HepG2 (cell line): Measurements from ENCODE around the gene PMM2. TPM values are rescaled to one million over a fixed set of nuclear protein-coding genes. Genes with fewer than 3 reads are reported as not detected.
A peak's percentile ranks its signal among the peaks of the same experiment; 100 is the strongest.

ENCODE experiments used
- CREBL2 ChIP-seq: sonication (generic); formaldehyde crosslinking; IDR thresholded peaks from 2 replicates; pipeline ENCODE4 v1.8.1; 2023; ENCODE audit warnings: missing genetic modification reagents, mild to moderate bottlenecking, borderline replicate concordance
- DPF2 ChIP-seq: sonication (generic); formaldehyde crosslinking; IDR thresholded peaks from 2 replicates; pipeline ENCODE4 v1.4.0; 2020; ENCODE audit warnings: mild to moderate bottlenecking, low read depth, missing genetic modification reagents, borderline replicate concordance
- FOXP4 ChIP-seq: sonication (generic); formaldehyde crosslinking; IDR thresholded peaks from 2 replicates; pipeline ENCODE4 v1.4.0; 2020; ENCODE audit warnings: missing genetic modification reagents
- GTF2F1 ChIP-seq: fragments of 150-350 bp; IDR thresholded peaks from 2 replicates; pipeline ENCODE4 v1.6.1; 2014; ENCODE audit warnings: low read length
- LRRFIP1 ChIP-seq: sonication (generic); formaldehyde crosslinking; conservative IDR thresholded peaks from 2 replicates; pipeline ENCODE4 v1.4.0; 2020; ENCODE audit warnings: missing genetic modification reagents
- MAFK ChIP-seq, 2 experiments: IDR thresholded peaks in 1 of 2; conservative IDR thresholded peaks in 1 of 2; 2 replicates each; pipeline ENCODE4 v1.6.1; 2011; ENCODE audit warnings: improper control_type of control experiment in 2 of 2, low read length in 2 of 2
- MIER3 ChIP-seq: IDR thresholded peaks from 2 replicates; pipeline ENCODE4 v1.6.1; 2016; ENCODE audit warnings: missing compliant biosample characterization, borderline replicate concordance
- NFKB2 ChIP-seq: sonication (generic); formaldehyde crosslinking; IDR thresholded peaks from 2 replicates; pipeline ENCODE4 v1.4.0; 2020; ENCODE audit warnings: missing genetic modification reagents, borderline replicate concordance
- PAWR ChIP-seq: sonication (generic); formaldehyde crosslinking; IDR thresholded peaks from 2 replicates; pipeline ENCODE4 v1.4.0; 2020; ENCODE audit warnings: missing genetic modification reagents, mild to moderate bottlenecking, borderline replicate concordance
- PRPF4 ChIP-seq: fragments of 200-400 bp; formaldehyde crosslinking; IDR thresholded peaks from 2 replicates; pipeline ENCODE4 v1.6.1; 2016; ENCODE audit warnings: low read length, low read depth; ENCODE audit not compliant: poor library complexity, severe bottlenecking
- RBFOX2 ChIP-seq: fragments of 200-400 bp; formaldehyde crosslinking; IDR thresholded peaks from 2 replicates; pipeline ENCODE4 v1.6.1; 2017; ENCODE audit warnings: low read depth, mild to moderate bottlenecking, low read length
- RBM39 ChIP-seq: fragments of 200-400 bp; formaldehyde crosslinking; IDR thresholded peaks from one replicate; pipeline ENCODE4 v1.6.1; 2018; ENCODE audit warnings: antibody characterized with exemption, mild to moderate bottlenecking, low read depth, low read length; ENCODE audit not compliant: poor library complexity, severe bottlenecking
- RXRB ChIP-seq: IDR thresholded peaks from 2 replicates; pipeline ENCODE4 v1.6.1; 2016; ENCODE audit warnings: borderline replicate concordance, missing genetic modification reagents, missing compliant biosample characterization
- SCMH1 ChIP-seq: sonication (generic); formaldehyde crosslinking; IDR thresholded peaks from 2 replicates; pipeline ENCODE4 v1.9.0; 2021; ENCODE audit warnings: missing genetic modification reagents, mild to moderate bottlenecking, borderline replicate concordance
- SMARCC2 ChIP-seq: fragments of 450-650 bp; IDR thresholded peaks from 2 replicates; pipeline ENCODE4 v1.6.1; 2017; ENCODE audit warnings: antibody characterized with exemption, mild to moderate bottlenecking
- SP4 ChIP-seq: sonication (generic); formaldehyde crosslinking; IDR thresholded peaks from 2 replicates; pipeline ENCODE4 v1.8.1; 2023; ENCODE audit warnings: mild to moderate bottlenecking, missing genetic modification reagents
- TMF1 ChIP-seq: sonication (generic); formaldehyde crosslinking; IDR thresholded peaks from 2 replicates; pipeline ENCODE4 v1.8.1; 2022; ENCODE audit warnings: low read depth, missing genetic modification reagents
- ZNF225 ChIP-seq: sonication (generic); formaldehyde crosslinking; IDR thresholded peaks from 2 replicates; pipeline ENCODE4 v1.4.0; 2020; ENCODE audit warnings: mild to moderate bottlenecking, missing genetic modification reagents
- ZNF333 ChIP-seq: sonication (generic); formaldehyde crosslinking; IDR thresholded peaks from 2 replicates; pipeline ENCODE4 v1.4.0; 2020; ENCODE audit warnings: mild to moderate bottlenecking, missing genetic modification reagents, borderline replicate concordance
- ZNF33A ChIP-seq: sonication (generic); formaldehyde crosslinking; IDR thresholded peaks from 2 replicates; pipeline ENCODE4 v1.5.1; 2020; ENCODE audit warnings: missing genetic modification reagents, mild to moderate bottlenecking, moderate library complexity, borderline replicate concordance
- ZSCAN25 ChIP-seq: sonication (generic); formaldehyde crosslinking; IDR thresholded peaks from 2 replicates; pipeline ENCODE4 v1.8.0; 2022; ENCODE audit warnings: mild to moderate bottlenecking, missing genetic modification reagents
- polyA plus RNA-seq, 8 experiments: library from polyadenylated mRNA; depleted of rRNA in 3 of 8; stranded (reverse) in 7 of 8; unstranded in 1 of 8; fragments of >200 nt; fragmentation: Illumina TruSeq in 4 of 8; extraction: Trizol in 4 of 8; gene quantifications; 2 replicates each; pipeline versions ENCODE4 v1.2.1 to v1.2.3, GENCODE V29; 2011 to 2016; ENCODE audit warnings: low read depth in 4 of 8, missing spikeins in 1 of 8, mixed read lengths in 1 of 8; ENCODE audit not compliant: insufficient read depth in 1 of 8
- total RNA-seq, 5 experiments: library from RNA; depleted of rRNA; stranded (reverse); fragments of >200 nt; fragmentation: Illumina TruSeq; extraction: Trizol; gene quantifications; 2 replicates each; pipeline ENCODE4 v1.2.3, GENCODE V29; 2016; ENCODE audit warnings: low read depth in 1 of 5
- TF ChIP-seq, protein P1 (sequence below): sonication (generic); formaldehyde crosslinking; IDR thresholded peaks from 2 replicates; pipeline ENCODE4 v1.4.0; 2020; ENCODE audit warnings: missing genetic modification reagents, borderline replicate concordance

Gene PMM2
- total and polyA plus RNA-seq, 2 of the 13 experiments (the other 11 are each of a cell fraction or from before 2014, with no cell fraction given) = 52.2 to 93.7 TPM

DNA sequence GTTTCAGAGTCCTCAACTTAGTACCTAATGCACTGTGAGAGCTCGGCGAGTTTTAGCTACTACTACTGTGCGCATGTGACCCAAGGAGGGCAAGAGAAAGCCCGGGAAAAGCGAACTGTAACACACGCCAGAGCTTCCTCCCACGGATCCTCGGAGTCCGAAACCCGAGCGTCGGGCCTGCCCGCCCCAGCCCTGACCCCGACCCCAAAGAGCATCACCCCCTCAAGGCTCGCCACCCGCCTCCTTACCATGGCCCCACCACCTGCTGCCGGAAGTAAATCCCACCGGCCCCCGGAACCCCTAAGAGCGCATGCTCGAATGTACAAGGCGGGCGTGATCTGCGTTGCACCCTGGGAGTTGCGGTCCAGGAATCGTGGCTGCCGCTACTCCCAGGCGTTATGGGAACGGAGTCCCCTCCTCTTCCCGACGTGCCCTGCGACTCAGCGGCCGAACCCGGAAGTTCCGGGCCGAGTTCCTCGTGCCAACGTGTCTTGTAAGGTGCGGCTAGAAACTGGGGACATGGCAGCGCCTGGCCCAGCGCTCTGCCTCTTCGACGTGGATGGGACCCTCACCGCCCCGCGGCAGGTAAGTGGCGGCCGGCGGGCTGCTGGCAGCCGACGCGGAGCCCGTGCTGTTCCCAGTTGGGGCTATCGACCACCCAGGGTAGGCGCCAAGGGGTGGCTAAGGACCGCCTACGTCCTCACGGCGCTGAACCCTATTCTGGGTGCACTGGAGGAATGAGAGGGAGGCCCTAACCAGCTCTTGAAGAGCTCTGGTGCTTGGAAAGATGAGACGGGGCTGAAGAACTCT is at the start of gene PMM2, which contains the start of gene TMEM186 (continued):
- TF ChIP-seq, protein P1, sequence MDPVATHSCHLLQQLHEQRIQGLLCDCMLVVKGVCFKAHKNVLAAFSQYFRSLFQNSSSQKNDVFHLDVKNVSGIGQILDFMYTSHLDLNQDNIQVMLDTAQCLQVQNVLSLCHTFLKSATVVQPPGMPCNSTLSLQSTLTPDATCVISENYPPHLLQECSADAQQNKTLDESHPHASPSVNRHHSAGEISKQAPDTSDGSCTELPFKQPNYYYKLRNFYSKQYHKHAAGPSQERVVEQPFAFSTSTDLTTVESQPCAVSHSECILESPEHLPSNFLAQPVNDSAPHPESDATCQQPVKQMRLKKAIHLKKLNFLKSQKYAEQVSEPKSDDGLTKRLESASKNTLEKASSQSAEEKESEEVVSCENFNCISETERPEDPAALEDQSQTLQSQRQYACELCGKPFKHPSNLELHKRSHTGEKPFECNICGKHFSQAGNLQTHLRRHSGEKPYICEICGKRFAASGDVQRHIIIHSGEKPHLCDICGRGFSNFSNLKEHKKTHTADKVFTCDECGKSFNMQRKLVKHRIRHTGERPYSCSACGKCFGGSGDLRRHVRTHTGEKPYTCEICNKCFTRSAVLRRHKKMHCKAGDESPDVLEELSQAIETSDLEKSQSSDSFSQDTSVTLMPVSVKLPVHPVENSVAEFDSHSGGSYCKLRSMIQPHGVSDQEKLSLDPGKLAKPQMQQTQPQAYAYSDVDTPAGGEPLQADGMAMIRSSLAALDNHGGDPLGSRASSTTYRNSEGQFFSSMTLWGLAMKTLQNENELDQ (CRISPR knock-in tag) = peak; percentile 35; the same call in 1 of the 2 replicates
- TF ChIP-seq SP4 (CRISPR knock-in tag) = peak; percentile 90
- peak; percentile 81; the same call in 1 of the 2 replicates for TF ChIP-seq GTF2F1
- TF ChIP-seq ZNF225 = peak; percentile 100
- TF ChIP-seq FOXP4 (CRISPR knock-in tag) = peak; percentile 89
- peak; percentile 99 for TF ChIP-seq RBFOX2
- TF ChIP-seq SCMH1 (CRISPR knock-in tag) = no peak
- TF ChIP-seq MAFK (conservative IDR thresholded peaks at IDR 0.05 in 1 of 2, IDR thresholded peaks at IDR 0.05 in 1 of 2; ENCODE audit: low read length in 2 of 2) = no peak
- TF ChIP-seq PRPF4 = no peak
- TF ChIP-seq RBM39 = peak; percentile 97
- TF ChIP-seq MIER3 = peak; percentile 99
- 0 out of 2 replicates have a peak, but pooled peaks have one; percentile 62 for TF ChIP-seq ZNF33A (CRISPR knock-in tag)
- TF ChIP-seq NFKB2 (CRISPR knock-in tag) = peak; percentile 100
- no peak for TF ChIP-seq DPF2
- TF ChIP-seq ZSCAN25 = peak; percentile 80; the same call in 1 of the 2 replicates
- TF ChIP-seq ZNF333 (CRISPR knock-in tag) = peak; percentile 100
- TF ChIP-seq TMF1 (CRISPR knock-in tag) = peak; percentile 98
- peak; percentile 99 for TF ChIP-seq CREBL2 (CRISPR knock-in tag)
- no peak for TF ChIP-seq SMARCC2
- 0 out of 2 replicates have a peak, but pooled peaks have one; percentile 32 for TF ChIP-seq LRRFIP1 (CRISPR knock-in tag)
- TF ChIP-seq RXRB (CRISPR knock-in tag) = peak; percentile 86
- TF ChIP-seq PAWR (CRISPR knock-in tag) = peak; percentile 41; the same call in 1 of the 2 replicates
